DMS153 treated with DMSO at 0.1 percent for 48 hours (cell line): ENCODE measurements around the gene LRRC25.

Experiments
- DNase-seq: peaks from one replicate; lab custom pipeline; 2025; ENCODE audit not compliant: unreplicated experiment; lab: John Stamatoyannopoulos, UW

Gene LRRC25

DNA sequence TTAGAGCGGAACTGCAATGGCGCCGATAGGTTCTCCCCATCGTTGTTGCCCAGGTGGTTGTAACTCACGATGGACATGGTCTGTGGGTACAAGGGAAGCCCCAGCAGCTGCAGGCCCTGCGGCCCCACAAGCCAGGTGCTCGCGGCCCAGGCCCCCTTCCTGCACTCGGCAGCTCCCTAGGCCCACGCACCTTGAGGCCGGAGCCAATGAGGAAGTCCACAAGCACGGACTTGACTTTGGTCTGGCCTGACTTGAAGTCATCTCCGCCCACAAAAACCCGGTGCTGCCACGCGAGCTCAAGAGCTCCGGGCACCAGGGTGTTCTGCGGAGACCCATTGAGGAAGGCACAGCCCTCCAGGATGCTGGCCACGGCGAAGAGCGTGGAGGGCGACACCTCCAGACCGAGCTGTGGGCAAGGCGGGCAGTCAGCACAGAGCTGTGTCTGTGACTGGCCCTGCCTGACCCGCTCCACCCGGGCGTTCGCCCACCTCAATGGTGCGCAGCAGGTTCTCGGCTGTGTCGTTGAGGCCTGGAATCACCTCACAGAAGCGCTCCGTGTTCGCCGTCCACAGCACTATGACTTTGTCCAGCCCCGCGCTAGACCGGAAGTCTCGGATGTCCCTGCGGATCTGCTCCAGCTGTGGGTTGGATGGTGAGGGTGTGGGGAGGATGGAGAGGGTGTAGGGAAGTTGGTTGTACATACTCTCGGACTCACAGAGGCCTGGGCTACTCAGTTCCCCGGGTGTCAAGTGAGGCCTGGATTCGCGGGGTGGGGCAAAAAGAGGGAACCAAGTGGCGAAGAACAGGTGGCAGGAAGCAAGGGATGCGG lies 38.6 kb upstream of the LRRC25 start:
- no peak for DNase-seq

DNA sequence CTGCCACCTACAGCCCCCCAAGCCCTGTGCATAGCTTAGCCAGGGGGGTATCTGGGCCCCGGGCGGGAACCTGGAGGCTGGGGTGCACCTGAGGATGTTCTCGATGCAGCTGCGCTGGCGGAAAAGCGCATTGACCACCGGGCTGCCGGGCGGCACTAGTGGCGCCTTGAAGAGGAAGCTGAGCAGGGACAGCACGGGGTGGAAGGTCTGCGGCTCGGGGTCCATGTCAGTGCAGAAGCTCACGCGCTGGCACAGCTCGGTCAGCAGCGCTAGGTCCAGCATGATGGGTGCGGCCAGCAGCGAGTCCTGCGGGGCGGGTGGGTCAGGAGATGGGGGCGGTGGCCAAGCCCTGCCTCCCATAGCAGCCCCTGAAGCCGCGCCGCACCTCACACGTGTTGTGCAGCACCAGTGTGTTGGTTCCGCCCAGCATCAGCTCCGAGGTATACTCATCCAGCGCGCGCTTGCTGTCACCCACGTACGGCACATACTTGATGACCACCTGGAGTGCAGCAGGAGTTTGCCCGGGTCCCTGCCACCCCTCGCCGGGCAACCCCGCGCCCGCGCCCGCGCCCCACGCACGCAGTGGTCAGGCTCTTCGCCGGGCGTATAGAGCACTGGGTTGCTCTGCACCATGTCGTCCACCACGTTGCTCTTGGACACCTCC lies 37.9 kb upstream of the LRRC25 start:
- no peak for DNase-seq

DNA sequence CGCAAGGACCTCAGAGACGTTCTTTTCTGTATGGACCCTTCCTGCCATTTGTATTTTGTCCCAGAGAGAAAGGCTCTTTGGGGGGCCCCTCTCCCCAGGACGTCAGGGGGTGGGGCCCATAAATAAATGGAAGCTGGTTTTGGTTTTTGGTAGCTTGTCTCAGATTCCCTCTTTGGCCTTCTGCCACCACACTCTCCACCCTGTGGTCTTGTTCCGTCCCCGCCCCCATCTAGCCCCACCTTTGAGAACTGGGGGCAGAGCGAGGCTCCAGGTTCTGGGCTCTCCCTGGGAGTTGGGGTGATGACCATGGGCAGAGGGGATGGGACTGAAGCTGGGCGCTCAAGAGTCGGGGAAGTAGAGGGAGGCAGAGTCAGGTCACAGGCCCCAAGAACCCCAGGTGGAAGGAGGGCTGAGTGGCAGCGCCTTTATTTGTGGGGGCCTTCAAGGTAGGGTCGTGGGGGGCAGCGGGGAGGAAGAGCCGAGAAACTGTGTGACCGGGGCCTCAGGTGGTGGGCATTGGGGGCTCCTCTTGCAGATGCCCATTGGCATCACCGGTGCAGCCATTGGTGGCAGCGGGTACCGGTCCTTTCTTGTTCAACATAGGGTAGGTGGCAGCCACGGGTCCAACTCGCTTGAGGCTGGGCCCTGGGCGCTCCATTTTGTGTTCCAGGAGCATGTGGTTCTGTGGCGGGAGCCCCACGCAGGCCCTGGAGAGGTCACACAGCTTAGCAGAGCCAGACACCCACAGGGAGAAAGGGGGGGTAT lies 37.2 kb upstream of the LRRC25 start:
- DNase-seq = no peak

DNA sequence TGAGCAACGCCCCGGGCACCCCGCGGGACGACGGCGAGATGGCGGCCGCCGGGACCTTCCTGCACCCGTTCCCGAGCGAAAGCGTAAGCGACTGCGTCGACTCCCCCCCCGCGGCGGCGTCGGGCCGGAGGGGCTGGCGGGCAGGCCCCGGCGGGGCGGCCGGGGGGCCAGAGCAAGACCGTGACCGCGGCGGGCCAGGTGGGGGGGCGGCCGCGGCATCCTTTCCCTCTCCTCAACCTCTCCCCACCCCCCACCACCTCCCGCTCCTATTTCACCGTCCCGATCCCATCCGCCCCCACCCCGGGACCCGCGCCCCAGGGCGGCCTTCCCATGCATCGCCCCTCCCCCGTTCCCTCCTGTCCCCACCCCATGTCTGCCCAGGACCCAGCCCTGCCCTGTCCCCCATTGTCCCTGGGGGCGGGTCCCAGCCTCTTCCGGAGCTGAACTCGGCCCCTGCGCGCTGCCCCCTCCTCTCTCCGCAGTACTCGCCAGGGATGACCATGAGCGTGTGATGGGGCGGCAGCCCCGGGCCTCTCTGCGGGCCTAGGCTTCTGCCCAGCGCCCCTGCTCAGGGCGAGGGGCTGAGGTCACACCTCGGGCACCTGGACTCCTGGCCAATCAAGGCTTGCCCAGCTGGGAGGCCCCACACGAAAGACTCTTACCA lies 36.4 kb upstream of the LRRC25 start:
- no peak for DNase-seq

DNA sequence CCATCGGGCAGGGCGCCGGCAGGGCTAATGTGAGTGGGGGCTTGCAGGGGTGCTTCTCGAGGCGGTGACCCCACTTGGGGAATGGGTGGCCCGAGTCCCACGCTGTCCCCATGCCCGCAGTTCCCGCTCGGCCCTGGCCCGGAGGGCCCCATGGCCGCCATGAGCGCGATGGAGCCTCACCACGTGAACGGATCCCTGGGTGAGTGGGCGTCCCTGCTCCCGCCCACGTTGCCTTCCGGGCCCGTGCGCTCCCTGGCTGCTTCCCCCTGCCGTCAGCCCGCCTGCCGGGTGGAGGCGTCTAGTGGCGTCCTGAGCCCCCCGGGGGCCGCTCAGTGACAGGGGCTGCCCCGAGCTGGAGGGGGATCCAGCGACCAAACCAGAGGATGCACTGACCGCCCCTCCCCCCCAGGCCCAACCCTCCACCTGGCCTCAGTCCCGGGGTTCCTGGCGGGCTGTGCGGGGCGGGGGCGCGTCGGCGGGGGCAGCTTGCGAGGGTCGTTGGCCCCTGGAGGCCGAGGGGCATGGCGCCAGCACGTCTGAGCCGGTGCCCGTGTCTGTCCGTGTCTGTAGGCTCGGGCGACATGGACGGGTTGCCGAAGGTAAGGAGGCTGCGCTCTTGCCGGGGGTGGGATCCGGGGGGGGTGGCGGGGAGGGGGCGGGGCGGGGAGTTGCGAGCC lies 35.7 kb upstream of the LRRC25 start:
- DNase-seq = no peak

DNA sequence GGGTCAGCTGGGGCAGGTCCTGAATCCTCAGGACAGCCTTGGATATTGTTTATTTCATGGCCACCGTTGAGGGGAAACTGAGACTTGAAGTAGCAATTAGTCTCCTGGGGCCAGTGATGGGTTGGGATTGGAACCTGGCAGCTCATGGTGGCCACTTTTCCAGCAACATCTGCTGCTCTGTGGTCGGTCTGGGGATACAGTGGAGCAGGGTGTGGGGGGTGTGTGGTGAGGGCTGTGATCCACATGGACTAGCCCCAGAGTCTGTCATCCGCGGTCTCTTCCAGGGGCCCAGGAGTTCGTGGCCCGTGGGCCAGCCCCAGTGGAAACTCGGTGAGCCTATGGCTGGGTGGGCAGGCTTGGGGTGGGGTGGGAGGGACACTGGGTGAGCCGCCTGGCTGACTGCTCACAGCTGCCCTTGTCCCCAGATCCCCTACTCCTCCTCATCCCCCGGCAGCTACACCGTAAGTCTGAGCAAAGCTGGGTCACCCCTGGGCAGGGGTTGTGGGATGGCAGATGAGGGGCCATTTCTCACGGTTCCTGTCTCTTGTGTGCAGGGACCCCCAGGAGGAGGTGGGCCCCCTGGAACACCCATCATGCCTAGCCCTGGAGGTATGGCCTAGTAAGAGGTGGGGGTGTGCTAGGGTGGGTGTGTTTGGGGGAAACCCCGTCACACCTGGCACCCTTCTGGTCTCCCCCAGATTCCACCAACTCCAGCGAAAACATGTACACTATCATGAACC lies 35.0 kb upstream of the LRRC25 start:
- DNase-seq = no peak

DNA sequence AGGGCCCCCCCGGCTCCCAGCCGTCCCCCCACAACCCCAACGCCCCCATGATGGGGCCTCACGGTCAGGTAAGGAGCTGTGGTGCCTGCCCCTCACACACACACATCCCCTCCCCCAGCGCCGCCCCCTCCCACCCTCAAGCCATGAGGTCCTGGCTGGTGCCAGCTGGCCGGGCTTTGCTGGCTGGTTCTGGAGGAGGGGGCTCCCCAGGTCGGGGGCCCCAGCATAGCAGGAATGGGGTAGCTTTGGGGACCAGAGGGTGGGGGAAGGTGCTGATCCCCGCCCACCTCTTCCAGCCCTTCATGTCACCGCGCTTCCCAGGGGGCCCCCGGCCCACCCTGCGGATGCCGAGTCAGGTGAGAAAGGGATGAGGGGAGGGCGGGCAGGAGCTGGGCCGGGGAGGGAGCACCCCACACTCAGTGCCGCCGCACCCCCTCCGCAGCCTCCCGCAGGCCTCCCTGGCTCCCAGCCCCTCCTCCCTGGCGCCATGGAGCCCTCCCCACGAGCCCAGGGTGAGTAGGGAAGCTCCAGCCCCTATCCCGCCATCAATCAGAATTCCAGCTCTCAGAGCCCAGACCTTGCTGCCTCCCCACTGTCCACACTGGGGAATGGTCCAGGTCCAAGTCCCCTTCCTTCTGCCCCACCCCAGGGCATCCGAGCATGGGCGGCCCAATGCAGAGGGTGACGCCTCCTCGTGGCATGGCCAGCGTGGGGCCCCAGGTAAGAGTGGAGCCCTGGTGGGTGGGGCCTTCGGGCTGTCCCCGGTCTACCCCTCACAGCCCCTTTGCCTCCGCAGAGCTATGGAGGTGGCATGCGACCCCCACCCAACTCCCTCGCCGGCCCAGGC lies 34.2 kb upstream of the LRRC25 start:
- DNase-seq = no peak

DNA sequence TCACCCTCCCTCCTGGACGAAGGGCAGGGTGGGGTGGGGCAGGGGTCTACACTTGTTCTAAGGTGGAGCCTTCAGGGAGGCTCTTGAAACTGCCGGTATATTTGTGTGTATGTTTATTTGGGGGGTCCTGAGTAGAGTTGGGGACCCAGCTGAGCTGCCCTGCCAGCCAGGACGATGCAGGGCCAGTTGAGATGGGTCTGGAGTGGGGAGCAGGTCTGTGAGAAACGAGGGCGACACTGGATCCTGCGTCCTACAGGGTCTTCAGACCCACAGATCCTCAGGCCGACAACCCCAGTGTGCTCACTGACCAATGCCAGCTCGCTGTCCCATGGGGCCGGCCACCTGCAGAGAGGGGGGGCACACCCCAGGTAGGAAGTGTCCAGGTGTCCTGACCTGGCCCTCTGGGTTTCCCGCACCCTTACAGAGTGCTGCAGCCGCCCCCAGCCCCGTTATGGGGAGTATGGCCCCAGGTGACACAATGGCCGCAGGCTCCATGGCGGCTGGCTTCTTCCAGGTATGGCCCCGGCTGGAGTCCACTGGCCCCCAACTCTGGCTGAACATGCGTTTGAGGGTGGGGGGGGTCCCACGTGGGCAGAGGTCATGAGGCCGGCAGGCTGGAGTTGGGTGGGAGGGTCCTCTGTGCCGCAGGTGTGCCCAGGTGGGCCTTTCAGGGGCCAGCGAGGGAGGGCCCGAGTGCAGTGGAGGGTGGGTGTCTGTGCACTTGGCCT lies 33.2 kb upstream of the LRRC25 start:
- no peak for DNase-seq

DNA sequence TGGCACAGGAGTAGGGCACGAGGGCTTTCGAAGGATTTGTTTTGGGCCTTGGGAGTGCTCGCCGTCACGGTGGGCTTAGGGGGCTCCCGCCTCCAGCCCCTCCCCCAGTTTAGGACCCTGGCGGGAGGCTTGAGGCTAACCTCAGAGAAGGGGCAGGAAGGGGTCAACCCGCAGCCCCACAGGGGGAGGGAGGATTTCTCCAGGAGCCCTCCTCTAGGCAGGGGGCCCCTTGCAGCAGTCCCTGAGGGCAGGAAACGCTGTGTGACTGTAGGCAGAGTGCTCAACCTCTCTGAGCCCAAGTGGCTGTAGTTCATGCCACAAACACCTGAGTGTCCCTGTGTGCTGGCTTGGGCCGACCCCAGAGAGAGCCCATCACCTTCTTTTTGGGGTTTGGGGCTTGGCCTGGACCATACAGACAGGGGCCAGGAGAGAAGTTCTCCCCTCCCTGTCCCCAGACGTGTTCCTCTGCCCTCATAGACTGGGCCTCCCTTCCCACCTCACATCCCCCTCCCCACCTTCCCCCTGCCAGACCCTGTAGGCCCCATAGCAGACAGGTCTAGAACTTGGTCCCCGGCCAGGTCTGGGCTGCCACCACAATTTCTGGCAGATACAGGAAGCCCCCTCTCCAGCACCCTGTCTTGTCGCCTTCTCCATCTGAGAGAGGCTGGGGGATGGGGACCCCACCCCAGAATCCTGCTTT lies 32.4 kb upstream of the LRRC25 start:
- DNase-seq = no peak

DNA sequence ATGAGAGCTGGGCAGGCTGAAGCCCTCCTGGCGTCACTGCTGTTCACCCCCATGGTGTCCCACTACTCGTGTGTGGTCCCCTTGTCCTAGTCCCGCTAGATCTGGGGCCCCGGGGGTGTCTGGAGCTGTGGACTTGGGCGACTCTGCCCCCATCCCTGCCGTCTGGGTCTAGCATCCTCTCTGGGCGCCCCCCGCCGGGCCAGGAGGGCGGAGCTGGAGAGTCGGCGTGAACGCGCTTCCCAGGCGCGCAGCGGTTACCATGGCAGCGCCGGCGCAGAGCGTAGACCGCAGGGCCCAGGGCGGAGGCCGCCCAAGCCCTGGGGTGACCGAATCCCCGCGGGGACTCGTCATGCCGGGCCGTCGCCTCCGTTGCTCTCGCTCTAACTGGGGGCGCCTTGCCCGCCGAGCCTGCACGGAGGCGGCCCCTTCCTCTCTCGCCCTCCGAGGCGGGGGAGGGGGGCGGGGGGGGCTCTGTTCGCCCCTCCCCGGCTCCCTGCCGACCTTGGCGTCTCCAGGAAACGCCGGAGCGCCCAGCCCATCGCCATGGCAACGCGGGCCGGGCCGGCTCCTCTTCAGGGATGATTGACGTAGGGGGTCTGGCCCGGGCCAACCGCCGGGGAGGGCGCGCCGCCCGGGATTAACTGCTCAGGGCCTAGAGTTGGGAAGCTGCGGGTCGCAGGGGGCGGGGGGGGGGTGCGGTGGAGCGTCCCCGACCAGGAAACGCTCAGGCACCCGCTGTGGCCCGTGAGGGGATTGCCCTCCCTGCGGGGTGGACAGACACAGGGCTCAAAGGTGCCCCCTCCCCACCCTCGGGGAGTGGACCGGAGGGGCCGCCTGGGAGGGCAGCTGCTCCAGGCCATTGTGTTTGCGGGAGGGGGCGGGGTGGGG lies 31.6 kb upstream of the LRRC25 start:
- DNase-seq = peak; percentile 80

DNA sequence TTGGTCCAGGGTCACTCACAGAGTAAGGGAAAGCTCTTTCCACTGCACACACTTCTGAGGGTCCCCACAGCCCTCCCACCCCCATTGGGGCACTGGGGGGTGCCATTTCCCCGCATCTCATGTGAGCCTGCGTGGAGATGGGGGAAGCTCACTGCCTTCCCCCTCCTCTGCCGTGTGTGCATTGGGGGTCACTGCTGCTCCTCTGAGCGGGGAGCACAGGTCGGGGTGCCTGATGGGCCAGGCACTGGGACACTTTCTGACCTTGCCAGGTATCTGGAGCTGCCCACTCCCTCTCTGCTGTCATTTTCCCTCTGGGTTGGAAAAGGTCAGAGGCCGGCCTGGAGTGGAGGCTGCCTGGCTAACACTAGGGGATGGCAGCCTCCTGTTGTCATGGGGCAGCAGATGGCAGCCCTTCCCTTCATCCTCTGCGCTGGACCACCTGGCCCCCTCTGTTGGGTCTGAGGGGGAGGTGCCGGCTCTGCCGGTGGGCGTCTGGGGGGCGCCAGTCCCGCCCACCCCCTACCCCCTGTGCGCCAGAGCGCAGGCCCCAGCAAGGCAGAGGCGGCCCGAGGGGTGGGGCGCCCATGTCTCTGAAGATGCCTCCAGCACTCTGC lies 30.9 kb upstream of the LRRC25 start:
- DNase-seq = no peak

DNA sequence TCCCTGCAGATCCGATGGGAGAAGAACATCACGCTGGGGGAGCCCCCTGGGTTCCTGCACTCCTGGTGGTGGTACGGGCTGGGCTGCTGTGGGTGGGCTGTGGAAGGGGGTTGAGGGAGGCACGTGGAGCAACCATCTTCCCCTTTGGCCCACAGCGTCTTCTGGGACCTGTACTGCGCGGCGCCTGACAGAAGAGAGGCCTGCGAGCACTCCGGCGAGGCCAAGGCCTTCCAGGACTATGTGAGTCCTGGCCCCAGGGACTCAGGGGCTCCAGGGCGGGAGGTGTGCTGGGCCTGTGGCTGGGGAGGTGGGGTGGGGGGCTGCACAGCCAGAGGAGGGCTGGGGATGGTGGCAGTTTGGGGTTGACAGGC lies 30.3 kb upstream of the LRRC25 start:
- no peak for DNase-seq

DNA sequence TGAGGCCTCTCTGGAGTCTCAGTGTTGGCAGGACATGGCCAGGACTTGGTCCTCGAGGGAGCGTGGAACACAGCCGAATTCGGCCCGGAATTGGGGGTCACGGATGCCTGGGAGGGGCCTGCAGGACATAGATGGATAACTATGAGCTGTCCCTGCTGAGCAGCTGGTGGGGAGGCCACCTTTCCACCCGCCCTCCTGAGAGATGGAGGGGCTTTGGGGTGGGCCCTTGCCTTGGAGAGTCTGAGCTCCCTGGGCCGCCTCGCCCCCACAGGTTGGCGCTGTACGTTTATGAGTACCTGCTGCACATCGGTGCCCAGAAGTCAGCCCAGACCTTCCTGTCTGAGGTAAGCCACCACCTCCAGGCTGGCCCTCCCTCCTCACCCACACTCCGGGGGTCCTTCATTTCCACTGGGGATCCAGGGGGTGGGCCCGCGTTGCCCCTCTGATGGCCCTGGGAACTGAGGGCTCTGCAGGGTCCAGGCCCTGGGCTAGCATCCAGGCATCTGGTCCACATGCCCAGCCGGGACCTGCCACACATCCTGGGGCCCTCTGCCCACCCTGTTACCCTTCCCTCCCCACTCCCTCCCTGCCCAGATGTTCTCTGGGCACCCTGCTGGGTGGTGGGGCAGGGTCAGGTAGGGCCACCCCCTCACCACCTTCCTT lies 29.8 kb upstream of the LRRC25 start:
- DNase-seq = no peak

DNA sequence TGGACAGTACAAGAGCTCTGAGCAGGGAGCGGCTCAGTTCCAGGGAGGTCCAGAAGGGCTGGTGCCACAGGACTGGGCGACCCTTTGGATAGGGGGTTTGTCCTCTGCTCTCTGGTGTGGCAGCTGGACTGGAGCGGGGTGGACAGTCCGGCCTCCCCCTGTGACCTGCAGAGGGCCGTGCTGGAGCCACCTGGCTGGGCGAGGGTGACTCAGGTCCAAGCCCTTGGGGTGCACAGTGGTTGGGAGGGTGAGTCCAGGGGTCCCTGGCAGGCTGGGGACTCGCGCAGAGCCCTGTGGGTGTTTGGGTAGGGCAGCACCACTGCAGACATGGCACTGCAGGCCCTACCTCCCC lies 29.0 kb upstream of the LRRC25 start:
- no peak for DNase-seq

DNA sequence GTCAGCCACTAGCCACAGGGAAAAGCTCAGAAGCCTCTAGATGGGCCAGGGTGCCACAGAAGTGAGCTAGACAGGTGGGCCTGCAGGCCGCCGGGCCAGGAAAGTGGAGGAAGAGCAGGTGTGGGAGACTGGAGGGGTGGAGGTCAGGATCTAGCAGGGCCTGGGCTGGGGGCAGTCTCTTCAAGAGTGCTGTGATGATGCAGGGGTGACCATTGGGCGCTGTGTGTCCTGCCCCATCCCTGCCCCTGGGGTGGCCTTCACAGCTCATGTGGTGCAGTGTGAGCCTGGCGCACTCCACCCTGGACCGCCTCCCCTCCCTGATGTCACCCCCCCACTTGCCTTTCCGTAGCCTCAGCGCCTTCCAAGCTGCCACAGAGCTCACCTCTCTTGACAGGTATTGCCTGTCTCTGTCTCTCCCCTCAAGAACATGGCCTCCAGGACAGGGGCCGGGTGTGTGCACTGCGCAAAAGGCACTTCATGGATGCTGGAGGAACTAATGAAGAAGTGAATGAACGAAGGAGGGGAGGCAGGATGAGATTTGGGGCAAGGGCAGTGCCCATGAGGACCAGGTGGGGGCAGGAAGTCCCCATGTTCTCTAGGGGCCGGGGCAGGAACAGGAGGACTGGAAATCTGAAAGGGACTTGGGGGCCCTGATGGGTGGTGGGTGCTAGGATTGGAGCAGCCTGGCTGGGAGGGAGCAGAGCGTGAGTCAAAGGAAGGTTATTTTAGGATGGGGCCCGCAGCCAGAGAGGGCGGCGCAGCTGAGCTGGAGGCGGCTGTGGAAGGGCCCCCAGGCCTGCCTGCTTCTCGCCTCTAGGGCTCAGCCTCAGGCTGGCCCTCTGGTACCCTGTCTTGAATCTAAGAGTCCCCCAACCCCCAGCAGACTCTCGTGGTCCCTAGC lies 28.3 kb upstream of the LRRC25 start:
- no peak for DNase-seq
